ENCODE results near the gene ATP2A2.

ATP2A2 gene

GRCh38 chr12:110262442-110263388, 18.3 kb upstream of the ATP2A2 start:
- DNase-seq (ENCODE audit: low read depth), result no peak

GRCh38 chr12:110266381-110266960, 14.6 kb upstream of the ATP2A2 start:
- no peak for DNase-seq (ENCODE audit: low read depth)

DNA sequence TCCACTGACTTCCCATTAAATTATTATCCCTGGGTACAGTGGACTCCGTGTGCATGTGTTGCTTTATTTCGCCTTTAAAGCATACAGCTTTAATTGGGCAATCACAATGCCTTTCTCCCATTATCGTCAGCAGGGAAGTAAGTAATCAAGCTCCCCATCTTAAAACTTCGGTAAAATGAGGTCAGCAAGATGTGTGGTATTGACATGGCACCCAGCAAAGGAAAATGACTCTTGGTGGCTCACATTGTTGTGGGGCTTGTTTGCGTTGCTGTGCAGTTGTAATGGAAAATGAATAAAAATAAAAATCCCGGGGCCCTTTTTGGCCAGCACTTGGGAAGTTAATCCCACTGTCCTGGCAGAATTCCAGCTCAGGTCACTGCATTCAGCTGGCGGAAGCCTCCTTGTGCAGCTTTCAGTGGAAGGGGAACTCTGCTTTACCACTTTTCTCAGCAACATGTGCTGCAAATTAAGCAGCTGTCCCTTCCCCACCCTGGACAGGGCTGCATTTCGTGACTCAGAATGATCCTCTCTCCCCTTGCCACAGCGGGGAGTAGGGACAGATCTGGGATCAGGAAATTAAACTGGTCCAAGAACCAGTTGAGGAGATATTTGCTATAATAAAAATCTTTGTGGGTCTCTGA, 13.9 kb upstream of the ATP2A2 start:
- DNase-seq (ENCODE audit: low read depth), result no peak

GRCh38 chr12:110269622-110270124, 11.4 kb upstream of the ATP2A2 start:
- no peak for DNase-seq (ENCODE audit: low read depth)

DNA sequence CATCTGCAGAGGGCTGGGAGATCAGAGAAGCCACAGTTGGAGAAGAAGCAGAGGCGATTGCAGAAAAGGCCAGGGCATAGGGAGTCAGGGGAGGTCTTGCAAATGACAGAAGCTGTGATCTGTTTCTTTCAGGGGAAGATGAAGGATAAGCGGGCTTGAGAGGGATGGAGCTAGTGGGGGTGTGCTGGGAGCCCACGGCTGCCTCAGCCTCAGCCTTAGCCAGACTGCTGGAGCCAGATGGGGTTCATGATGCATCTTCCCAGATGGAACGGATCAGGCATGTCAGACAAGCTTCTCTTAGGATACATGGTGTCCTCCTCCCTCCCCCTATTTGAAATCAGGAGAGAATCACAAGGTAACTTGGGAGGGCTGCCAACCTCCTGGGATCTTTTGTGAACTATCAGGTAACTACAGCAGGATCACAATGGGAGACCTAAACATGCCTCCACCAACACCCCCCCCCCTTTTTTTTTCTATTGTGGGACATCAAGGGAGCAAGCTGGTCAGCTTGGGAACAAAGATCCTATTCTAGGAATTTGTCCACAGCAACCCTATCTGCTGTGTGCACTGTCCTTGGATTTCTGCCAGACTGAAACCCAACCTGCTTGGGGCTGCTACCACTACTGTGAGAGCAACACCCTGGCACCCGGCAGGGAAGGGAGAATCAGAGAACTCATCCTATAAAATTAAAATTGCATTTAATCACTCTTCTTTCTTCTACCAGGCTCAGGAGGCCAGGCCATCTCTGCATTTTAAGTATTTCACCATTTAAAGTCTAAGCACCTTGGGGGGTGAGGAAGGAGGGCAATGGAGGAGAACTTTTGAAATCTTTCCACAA, 10.7 kb upstream of the ATP2A2 start:
- no peak for DNase-seq (ENCODE audit: low read depth)

GRCh38 chr12:110271015-110271414, 10.0 kb upstream of the ATP2A2 start:
- no peak for DNase-seq (ENCODE audit: low read depth)

DNA sequence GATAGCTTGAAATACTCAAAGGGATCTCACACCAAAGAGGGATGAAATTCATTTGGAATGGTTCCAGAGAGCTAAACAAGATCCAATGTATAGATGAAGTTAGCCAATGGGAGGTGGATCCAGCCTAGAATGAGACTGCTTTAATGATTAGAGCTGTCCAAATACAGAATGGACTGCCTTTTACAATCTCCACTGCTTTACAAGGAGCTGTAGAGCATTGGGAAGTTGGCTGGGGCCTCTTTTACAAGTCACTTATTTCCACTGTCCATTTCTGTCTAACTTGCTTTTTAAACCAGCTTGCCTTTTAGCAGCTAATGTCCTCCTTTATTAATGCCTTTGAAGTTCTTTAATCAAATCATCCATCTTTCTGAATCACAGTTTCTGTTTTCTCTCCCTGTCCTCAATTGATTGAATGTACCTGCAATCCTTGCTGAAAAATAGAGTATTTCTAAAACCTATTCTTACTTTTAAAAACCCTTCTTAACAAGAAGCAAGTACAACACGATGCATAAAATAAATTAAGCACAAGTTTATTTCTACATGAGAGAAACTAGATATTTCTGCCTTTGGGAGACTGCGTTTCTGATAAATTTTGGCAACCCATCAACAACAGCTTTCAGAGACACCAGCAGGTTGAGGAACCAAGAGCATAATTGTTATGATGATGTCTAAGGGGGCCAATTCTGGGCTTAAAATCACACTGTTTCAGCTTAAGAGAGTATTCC, 3.4 kb upstream of the ATP2A2 start:
- DNase-seq (ENCODE audit: low read depth), result no peak

GRCh38 chr12:110278255-110278536, 2.9 kb upstream of the ATP2A2 start:
- no peak for DNase-seq (ENCODE audit: low read depth)

GRCh38 chr12:110279566-110280375, 1.3 kb upstream of the ATP2A2 start:
- DNase-seq (ENCODE audit: low read depth), result no peak

DNA sequence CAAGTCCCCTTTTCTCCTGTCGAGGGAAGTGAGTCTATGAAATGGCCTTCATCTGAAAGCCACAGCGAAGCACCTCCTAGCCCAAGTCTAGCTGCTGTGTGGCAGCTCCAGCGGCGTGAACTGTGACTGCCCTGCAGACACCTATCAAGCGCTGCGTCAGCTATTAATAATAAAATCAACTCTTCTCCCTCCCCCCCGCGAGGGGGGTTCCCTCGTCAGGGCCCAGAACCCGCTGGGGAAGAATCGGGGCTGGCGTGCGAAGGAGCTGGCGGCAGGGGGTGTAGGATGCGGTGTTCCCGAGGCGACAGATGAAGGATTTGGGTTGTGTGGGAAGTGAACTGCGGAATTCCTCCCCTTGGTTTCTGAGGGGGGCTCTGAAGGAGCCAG, 662 bp upstream of the ATP2A2 start:
- peak; percentile 55 for DNase-seq (ENCODE audit: low read depth)

DNA sequence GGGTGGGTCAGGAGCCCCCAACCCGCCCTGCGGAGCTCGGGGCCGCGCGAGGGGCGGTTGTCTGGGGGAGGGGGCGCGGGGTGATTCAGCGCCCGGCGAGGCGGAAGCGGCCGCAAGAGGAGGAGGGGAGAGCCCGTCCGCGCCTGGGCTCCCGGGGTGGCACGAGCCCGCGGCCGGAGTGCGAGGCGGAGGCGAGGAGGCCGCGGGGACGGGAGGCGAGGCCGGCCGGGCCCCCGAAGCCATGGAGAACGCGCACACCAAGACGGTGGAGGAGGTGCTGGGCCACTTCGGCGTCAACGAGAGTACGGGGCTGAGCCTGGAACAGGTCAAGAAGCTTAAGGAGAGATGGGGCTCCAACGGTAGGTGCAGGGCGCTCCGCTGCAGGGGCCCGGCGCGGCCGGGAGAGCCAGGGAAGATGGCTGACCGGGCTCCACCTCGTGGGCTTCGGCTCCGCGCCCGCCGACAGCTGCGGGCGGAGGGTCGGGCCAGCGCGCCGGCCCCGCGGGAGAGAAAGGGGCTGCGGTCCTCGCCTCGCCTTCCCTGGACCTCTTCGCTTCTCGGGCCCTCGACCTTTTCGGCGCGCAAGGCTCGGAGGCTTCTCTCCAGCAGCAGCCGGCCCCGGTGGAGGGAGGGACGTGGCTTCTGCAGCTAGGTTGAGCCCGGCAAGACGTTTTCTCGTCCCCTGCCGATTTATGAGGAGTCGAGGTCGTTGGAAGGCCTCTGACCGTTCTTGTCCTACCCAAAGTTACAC, 677 bp downstream of the ATP2A2 start:
- peak; percentile 13 for DNase-seq (ENCODE audit: low read depth)

GRCh38 chr12:110282300-110282860, 1.3 kb downstream of the ATP2A2 start:
- no peak for DNase-seq (ENCODE audit: low read depth)

- no peak for DNase-seq (ENCODE audit: low read depth)
These were observed 2.1 kb downstream of the ATP2A2 start for GRCh38 chr12:110282956-110283817.

- DNase-seq (ENCODE audit: low read depth), result no peak
These were observed 3.5 kb downstream of the ATP2A2 start for GRCh38 chr12:110284597-110284996.

DNA sequence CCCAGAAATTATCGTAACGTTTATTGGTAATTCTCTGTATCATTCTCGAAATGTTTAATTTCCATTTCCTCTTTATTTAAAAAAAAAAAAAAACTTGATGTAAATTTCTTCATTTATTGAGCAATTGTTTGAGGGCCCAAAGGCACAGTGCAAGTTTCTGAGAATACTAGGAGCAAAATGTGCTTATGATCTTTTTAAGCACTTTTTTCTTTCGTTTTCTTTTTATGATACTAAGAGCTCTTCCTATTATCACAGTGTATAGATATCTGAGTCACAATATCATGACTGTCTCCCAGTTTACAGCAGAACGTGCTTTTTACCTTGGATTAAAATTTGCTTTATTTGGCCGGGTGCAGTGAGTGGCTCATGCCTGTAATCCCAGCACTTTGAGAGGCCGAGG, 5.6 kb downstream of the ATP2A2 start:
- no peak for DNase-seq (ENCODE audit: low read depth)

- no peak for DNase-seq (ENCODE audit: low read depth)
These were observed 6.9 kb downstream of the ATP2A2 start for GRCh38 chr12:110287986-110288385.

DNA sequence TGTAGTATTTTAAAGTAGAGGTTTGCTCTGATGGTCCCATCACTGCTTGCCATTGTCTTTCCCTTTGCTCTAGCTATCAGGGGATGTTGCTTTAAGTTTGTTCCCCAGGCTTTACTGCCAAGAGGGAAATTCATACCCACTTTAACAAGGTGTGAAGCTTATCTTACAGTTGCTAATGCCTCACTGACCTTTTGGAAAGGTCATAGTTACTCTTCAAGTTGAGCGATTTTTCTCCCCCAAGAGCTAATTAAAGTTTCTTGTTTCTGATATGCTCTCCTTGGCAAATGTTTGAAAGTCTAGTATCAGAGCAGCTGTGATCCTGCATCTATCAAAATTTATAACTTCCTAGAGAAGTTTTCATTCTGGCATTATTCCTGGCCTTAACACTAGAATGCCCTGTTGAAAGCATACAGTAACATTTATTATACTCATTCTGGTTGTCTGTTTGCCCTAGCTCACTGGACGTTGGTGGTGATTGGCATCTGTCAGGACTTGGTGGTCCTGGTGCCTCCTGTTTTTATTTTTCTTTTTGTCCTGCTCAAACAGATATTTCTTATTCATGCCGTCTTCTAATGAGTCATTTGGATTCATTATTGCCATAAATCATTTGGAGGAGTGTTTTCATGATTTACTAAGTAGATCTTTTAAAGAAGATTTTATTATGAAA, 8.1 kb downstream of the ATP2A2 start:
- DNase-seq (ENCODE audit: low read depth), result no peak

- no peak for DNase-seq (ENCODE audit: low read depth)
These were observed 8.6 kb downstream of the ATP2A2 start for GRCh38 chr12:110289711-110290078.
